IPS DF 6.9 (cell line): ENCODE results near the gene TMEM120A.

Experiments used
- DNase-seq: peaks from one replicate; pipeline ENCODE4 v3.0.0-alpha.2; 2013; ENCODE audit warnings: low read depth, low spot score
- H3K27ac ChIP-seq: one replicate; pipeline ENCODE4 v1.5.1; 2013; ENCODE audit warnings: low read length, control low read depth
- H3K27me3 ChIP-seq: 2 replicates; pipeline ENCODE4 v1.6.1; 2013; ENCODE audit warnings: mild to moderate bottlenecking, low read length; ENCODE audit not compliant: control insufficient read depth, insufficient read depth
- H3K36me3 ChIP-seq: 2 replicates; pipeline ENCODE4 v1.6.1; 2013; ENCODE audit warnings: low read length; ENCODE audit not compliant: control insufficient read depth, insufficient read depth
- H3K4me1 ChIP-seq: 2 replicates; pipeline ENCODE4 v1.6.1; 2013; ENCODE audit warnings: low read length; ENCODE audit not compliant: control insufficient read depth, insufficient read depth
- H3K4me3 ChIP-seq: 2 replicates; pipeline ENCODE4 v1.5.1; 2013; ENCODE audit warnings: mild to moderate bottlenecking, low read length
- H3K9me3 ChIP-seq: 2 replicates; pipeline ENCODE4 v1.6.1; 2013; ENCODE audit warnings: low read length, inconsistent platforms; ENCODE audit not compliant: control insufficient read depth, insufficient read depth
- WGBS: extraction: QIAGEN DNeasy Blood & Tissue Kit; methylation state at CpG from one replicate; pipeline ENCODE4 v1.1.7; 2013; ENCODE audit warnings: mixed read lengths, missing lambda C conversion rate; ENCODE audit not compliant: insufficient read length, insufficient coverage; 5-methylcytosine and 5-hydroxymethylcytosine counted together

The TMEM120A gene

GRCh38 chr7:75980430-75981202 is 13.8 kb downstream of the TMEM120A start:
- WGBS = no CpG with 5 or more reads among the region's 29 CpGs
- no peak for DNase-seq
- Histone ChIP-seq H3K9me3 (no peaks in the 10 kb centered on the region), H3K4me1 (no peaks in the 10 kb centered on the region), H3K4me3 (no peak overlapping the region), H3K27me3 (no peaks in the 10 kb centered on the region), H3K27ac (no peak overlapping the region), H3K36me3 (peaks cover 48% of the 10 kb centered on the region)

DNA sequence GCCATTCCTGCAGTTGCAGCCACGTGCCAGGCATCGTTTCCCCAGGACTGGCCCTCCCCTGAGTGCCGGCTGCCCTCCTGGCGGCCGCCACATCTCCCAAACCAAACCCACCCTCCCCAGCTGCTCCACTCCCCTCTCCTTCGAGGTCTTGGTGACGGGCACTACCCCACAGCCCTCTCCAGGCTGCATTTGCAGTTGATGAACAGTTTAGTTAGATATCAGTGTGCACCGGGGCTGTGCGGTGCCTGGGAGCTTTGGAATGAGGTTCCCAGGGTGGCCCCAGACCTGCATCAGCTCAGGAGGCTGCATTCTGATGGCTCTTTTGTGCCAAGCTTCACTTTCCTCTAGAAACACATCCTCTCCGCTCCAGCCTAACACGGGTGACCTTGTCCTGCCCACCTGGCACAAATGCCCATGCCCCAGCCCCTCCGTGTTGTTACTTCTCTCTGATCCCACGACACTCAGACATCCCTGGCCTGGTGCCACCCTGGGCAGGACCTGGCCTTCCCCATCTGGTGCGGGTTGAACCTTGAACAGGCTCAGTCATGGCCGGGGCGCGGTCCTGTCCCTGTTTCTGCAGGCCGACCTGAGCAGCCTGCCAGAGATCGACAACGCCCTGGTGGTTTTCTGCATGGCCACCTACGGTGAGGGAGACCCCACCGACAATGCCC is 14.5 kb downstream of the TMEM120A start:
- WGBS = no CpG with 5 or more reads among the region's 22 CpGs
- peaks cover 41% of the 10 kb centered on the region for H3K36me3 ChIP-seq
- no peaks in the 10 kb centered on the region for H3K9me3 ChIP-seq
- no peaks in the 10 kb centered on the region for H3K4me1 ChIP-seq
- no peak overlapping the region for H3K4me3 ChIP-seq
- no peak overlapping the region for H3K27ac ChIP-seq
- no peaks in the 10 kb centered on the region for H3K27me3 ChIP-seq
- no peak for DNase-seq

GRCh38 chr7:75977743-75978142 is 16.7 kb downstream of the TMEM120A start:
- peaks cover 33% of the 10 kb centered on the region for H3K36me3 ChIP-seq
- no CpG with 5 or more reads among the region's 8 CpGs for WGBS
- H3K27me3 ChIP-seq = no peaks in the 10 kb centered on the region
- H3K9me3 ChIP-seq = no peaks in the 10 kb centered on the region
- no peaks in the 10 kb centered on the region for H3K4me1 ChIP-seq
- H3K4me3 ChIP-seq = no peak overlapping the region
- H3K27ac ChIP-seq = no peak overlapping the region
- no peak for DNase-seq

DNA sequence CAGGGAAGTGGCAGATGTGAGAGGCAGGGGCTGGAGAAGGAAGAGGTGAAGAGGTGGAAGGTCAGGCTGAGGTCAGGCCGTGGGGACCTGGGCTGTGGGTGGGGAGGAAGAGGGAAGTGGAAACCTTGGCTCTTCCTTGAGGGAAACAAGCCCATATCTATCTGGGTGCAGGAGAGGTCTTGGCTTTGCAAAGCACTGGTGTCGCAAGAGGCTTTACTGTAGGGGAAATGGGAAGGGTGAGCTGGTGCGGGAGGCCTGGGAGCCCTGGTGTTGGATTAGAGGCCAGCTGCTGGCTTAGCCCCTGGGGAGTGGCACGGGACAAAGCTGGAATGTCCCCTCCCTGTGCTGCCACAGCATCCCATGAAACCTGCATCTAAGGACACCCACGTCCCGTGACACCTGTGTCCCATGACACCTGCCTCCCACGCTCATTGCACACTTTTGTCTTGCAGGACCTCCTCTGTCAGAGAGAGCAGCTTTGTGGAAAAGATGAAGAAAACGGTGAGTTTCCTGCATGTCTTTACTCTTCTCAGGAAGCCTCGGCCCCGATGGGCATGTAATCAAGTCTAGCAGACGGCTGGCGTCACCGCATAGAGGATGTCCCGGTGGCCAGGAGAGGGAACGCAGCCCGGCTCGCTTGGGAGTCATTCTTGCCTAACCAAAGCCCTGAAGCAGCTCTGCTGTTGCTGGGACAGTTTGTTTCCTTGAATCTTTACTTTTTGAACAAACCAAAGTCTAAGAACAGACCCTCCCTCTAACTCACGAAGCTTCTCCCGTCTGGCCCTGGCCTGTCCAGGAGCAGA is 22.2 kb downstream of the TMEM120A start:
- no peak for DNase-seq
- WGBS = no CpG with 5 or more reads among the region's 19 CpGs
- H3K36me3 ChIP-seq = peaks cover 5% of the 10 kb centered on the region
- H3K27ac ChIP-seq = no peak overlapping the region
- no peak overlapping the region for H3K4me3 ChIP-seq
- H3K27me3 ChIP-seq = no peaks in the 10 kb centered on the region
- no peaks in the 10 kb centered on the region; the same call in 1 of the 2 replicates for H3K4me1 ChIP-seq
- no peaks in the 10 kb centered on the region for H3K9me3 ChIP-seq

- DNase-seq = no peak
- Histone ChIP-seq H3K4me3 (no peak overlapping the region), H3K27me3 (no peaks in the 10 kb centered on the region), H3K36me3 (peaks cover 5% of the 10 kb centered on the region), H3K4me1 (no peaks in the 10 kb centered on the region; the same call in 1 of the 2 replicates), H3K9me3 (no peaks in the 10 kb centered on the region), H3K27ac (no peak overlapping the region)
- no CpG with 5 or more reads among the region's 14 CpGs for WGBS
These were observed 23.0 kb downstream of the TMEM120A start for GRCh38 chr7:75971309-75971960.

DNA sequence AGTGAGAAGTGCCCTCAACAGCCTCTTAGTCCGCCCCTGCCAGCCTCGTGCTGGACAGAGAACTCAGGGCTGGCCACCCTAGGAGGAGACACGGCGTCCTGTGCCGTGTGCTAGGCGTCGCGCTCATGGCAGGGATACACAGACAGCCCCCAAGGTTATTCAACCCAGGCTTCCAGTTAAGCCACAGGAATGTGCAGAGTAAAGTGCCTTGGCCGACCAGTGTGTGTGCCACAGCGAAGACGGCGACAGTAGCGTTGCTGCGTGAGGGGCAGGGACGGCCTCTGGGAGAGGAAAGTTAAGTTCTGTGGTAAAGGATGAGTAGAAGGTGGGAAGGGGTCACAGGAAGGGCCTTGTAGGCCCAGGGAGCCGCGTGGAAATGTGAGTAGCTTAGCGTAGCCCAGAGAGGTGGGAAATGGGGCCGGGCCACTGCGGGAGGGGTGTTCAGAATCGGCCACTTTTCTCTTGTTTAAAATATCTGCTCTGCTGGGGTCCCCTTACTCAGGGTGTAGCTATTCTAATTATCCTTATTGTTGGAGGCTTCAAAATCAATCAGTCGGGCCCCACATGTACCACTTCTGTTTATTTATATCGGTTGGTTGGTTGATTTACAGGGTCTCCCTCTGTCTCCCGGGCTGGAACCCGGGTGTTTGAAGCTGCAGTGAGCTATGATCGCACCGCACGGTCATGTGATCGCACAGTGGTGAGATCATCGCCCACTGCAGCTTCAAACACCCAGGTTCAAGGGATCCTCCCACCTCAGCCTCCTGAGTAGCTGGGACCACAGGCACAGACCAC is 24.5 kb downstream of the TMEM120A start:
- Histone ChIP-seq H3K36me3 (peaks cover 5% of the 10 kb centered on the region), H3K27ac (no peak overlapping the region), H3K27me3 (no peaks in the 10 kb centered on the region), H3K9me3 (no peaks in the 10 kb centered on the region), H3K4me3 (no peak overlapping the region), H3K4me1 (no peaks in the 10 kb centered on the region; the same call in 1 of the 2 replicates)
- DNase-seq = no peak
- WGBS = no CpG with 5 or more reads among the region's 30 CpGs

- H3K4me3 ChIP-seq = no peak overlapping the region
- no peaks in the 10 kb centered on the region; the same call in 1 of the 2 replicates for H3K4me1 ChIP-seq
- H3K27me3 ChIP-seq = no peaks in the 10 kb centered on the region
- no peak overlapping the region for H3K27ac ChIP-seq
- DNase-seq = no peak
- H3K9me3 ChIP-seq = no peaks in the 10 kb centered on the region
- no CpG with 5 or more reads among the region's 13 CpGs for WGBS
- peaks cover 5% of the 10 kb centered on the region for H3K36me3 ChIP-seq
These were observed 25.2 kb downstream of the TMEM120A start for GRCh38 chr7:75969182-75969581.

- no CpG with 5 or more reads among the region's 12 CpGs for WGBS
- peaks cover 3% of the 10 kb centered on the region for H3K36me3 ChIP-seq
- no peak for DNase-seq
- H3K9me3 ChIP-seq = no peaks in the 10 kb centered on the region
- H3K27ac ChIP-seq = no peak overlapping the region
- no peaks in the 10 kb centered on the region; the same call in 1 of the 2 replicates for H3K4me1 ChIP-seq
- no peaks in the 10 kb centered on the region for H3K27me3 ChIP-seq
- no peak overlapping the region for H3K4me3 ChIP-seq
These were observed 25.8 kb downstream of the TMEM120A start for GRCh38 chr7:75968561-75969001.

DNA sequence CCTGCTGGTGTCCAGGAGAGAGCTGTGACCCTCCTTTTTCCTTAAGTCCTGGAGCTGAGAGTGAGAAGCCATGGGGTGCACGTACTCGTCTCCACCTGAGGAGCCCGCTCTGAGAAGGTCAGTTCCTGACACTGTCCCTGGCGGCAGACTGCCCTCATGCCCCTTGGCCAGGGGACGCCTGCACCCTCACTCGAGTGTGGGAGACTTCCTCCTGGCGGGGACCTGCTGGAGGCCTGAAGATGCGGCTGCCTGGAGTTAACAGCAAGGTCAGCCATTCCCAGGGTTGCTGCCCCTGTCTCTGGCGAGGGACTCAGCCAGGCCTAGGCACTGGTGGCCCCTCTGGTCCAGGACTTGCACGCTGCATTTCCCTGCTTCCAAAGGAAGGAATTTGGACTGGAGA is 26.4 kb downstream of the TMEM120A start:
- H3K9me3 ChIP-seq = no peaks in the 10 kb centered on the region
- no peaks in the 10 kb centered on the region for H3K27me3 ChIP-seq
- no peak overlapping the region for H3K4me3 ChIP-seq
- no CpG with 5 or more reads among the region's 10 CpGs for WGBS
- H3K36me3 ChIP-seq = peaks cover 3% of the 10 kb centered on the region
- H3K4me1 ChIP-seq = no peaks in the 10 kb centered on the region; the same call in 1 of the 2 replicates
- no peak for DNase-seq
- no peak overlapping the region for H3K27ac ChIP-seq
